Measurements from ENCODE around the gene CHMP4B. TPM values are rescaled to one million over a fixed set of nuclear protein-coding genes. Genes with fewer than 3 reads are reported as not detected.

Gene CHMP4B
- total RNA-seq, 1 experiment from 2014 or later, result 68.9 TPM

DNA sequence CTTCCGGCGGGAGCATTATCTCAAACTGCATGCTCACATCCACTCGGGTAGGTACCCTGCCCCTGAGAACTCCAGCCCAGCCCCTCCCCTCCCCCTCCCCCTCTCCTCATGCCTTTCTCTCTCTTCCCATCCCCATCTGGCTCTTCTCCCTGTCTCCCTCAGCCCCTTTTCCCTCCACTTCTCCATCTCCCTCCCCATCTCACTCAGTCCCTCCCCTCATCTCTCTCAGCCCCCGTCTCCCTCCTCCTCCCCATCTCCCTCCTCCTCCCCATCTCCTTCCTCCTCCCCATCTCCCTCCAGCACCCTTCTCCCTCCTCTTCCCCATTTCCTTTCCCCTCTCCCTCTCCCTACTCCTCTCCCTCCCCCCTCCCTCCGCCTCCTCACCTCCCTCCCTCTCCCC is 27.3 kb upstream of the CHMP4B start:
- no peak for TF ChIP-seq CTCF (conservative IDR thresholded peaks at IDR 0.05; ENCODE audit: low read depth, low read length)
- TF ChIP-seq EZH2 (IDR thresholded peaks at IDR 0.05; ENCODE audit: borderline replicate concordance, low read depth, low read length, poor library complexity, severe bottlenecking), result no peak
- H3K9me3 ChIP-seq (ENCODE audit: low read depth, low read length, poor library complexity, severe bottlenecking), result no peaks in the 10 kb centered on the region
- CTCF ChIA-PET, result interaction anchor here (0.6 kb wide), 1 partner anchor 350 kb away, joined by 5 read pairs; no protein-coding TSS in a partner anchor
- no peak overlapping the region for H3K27ac ChIP-seq (ENCODE audit: low read depth, low read length, poor library complexity, severe bottlenecking)
- POLR2A ChIA-PET (ENCODE audit: low non-redundant PET), result no interaction called here
- no peaks in the 10 kb centered on the region for H3K27me3 ChIP-seq (replicated peaks; ENCODE audit: insufficient read depth, low read depth, low read length, poor library complexity)
- DNase-seq (ENCODE audit: low spot score), result no peak
- no peaks in the 10 kb centered on the region for H3K36me3 ChIP-seq (ENCODE audit: insufficient read depth, low read length, poor library complexity, severe bottlenecking)
- H3K4me1 ChIP-seq (ENCODE audit: insufficient read depth, low read length, poor library complexity, severe bottlenecking), result no peaks in the 10 kb centered on the region
- intact Hi-C loops (cut with micrococcal nuclease; ENCODE audit: unreplicated experiment), result no loop called here
- no peak overlapping the region for H3K4me3 ChIP-seq (ENCODE audit: low read depth, low read length, poor library complexity, severe bottlenecking)
- no TSS peak for BruUV-seq (replicated peaks)

DNA sequence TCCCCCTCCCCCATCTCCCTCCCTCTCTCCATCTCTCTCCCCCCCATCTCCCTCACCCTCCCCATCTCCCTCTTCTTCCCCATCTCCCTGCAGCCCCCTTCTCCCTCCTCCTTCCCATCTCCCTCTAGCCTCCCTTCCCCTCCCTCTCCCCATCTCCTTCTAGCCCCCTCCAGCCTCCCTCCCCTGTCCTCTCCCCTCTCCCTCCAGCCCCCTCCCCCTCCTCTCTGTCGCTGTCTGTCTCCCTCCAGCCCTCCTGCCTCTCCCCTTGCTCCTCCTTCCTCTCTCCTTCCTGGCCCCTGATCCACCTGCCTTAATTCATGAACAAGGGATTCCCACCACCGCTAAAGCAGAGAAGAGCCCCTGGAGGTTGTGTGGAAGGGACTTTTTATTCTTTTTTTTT is 26.9 kb upstream of the CHMP4B start:
- no peaks in the 10 kb centered on the region for H3K27me3 ChIP-seq (replicated peaks; ENCODE audit: insufficient read depth, low read depth, low read length, poor library complexity)
- TF ChIP-seq CTCF (conservative IDR thresholded peaks at IDR 0.05; ENCODE audit: low read depth, low read length) (no peak), EZH2 (IDR thresholded peaks at IDR 0.05; ENCODE audit: borderline replicate concordance, low read depth, low read length, poor library complexity, severe bottlenecking) (no peak)
- H3K27ac ChIP-seq (ENCODE audit: low read depth, low read length, poor library complexity, severe bottlenecking), result no peak overlapping the region
- H3K4me3 ChIP-seq (ENCODE audit: low read depth, low read length, poor library complexity, severe bottlenecking), result no peak overlapping the region
- DNase-seq (ENCODE audit: low spot score), result no peak
- intact Hi-C loops (cut with micrococcal nuclease; ENCODE audit: unreplicated experiment), result no loop called here
- no peaks in the 10 kb centered on the region for H3K9me3 ChIP-seq (ENCODE audit: low read depth, low read length, poor library complexity, severe bottlenecking)
- no peaks in the 10 kb centered on the region for H3K36me3 ChIP-seq (ENCODE audit: insufficient read depth, low read length, poor library complexity, severe bottlenecking)
- H3K4me1 ChIP-seq (ENCODE audit: insufficient read depth, low read length, poor library complexity, severe bottlenecking), result no peaks in the 10 kb centered on the region
- CTCF ChIA-PET, result no interaction called here
- BruUV-seq (replicated peaks), result no TSS peak
- POLR2A ChIA-PET (ENCODE audit: low non-redundant PET), result no interaction called here

- BruUV-seq (replicated peaks), result no TSS peak
- Histone ChIP-seq H3K27me3 (replicated peaks; ENCODE audit: insufficient read depth, low read depth, low read length, poor library complexity) (no peaks in the 10 kb centered on the region), H3K27ac (ENCODE audit: low read depth, low read length, poor library complexity, severe bottlenecking) (no peak overlapping the region), H3K9me3 (ENCODE audit: low read depth, low read length, poor library complexity, severe bottlenecking) (no peaks in the 10 kb centered on the region), H3K36me3 (ENCODE audit: insufficient read depth, low read length, poor library complexity, severe bottlenecking) (no peaks in the 10 kb centered on the region), H3K4me1 (ENCODE audit: insufficient read depth, low read length, poor library complexity, severe bottlenecking) (no peaks in the 10 kb centered on the region), H3K4me3 (ENCODE audit: low read depth, low read length, poor library complexity, severe bottlenecking) (no peak overlapping the region)
- DNase-seq (ENCODE audit: low spot score), result no peak
- intact Hi-C loops (cut with micrococcal nuclease; ENCODE audit: unreplicated experiment), result no loop called here
- no peak for TF ChIP-seq EZH2 (IDR thresholded peaks at IDR 0.05; ENCODE audit: borderline replicate concordance, low read depth, low read length, poor library complexity, severe bottlenecking)
- no peak for TF ChIP-seq CTCF (conservative IDR thresholded peaks at IDR 0.05; ENCODE audit: low read depth, low read length)
- ChIA-PET CTCF (no interaction called here), POLR2A (ENCODE audit: low non-redundant PET) (no interaction called here)
Observed at GRCh38 chr20:33785503-33785902, 25.6 kb upstream of the CHMP4B start.
